HCT116 (cell line): ENCODE results near the gene SLC16A7. TPM values are rescaled to one million over a fixed set of nuclear protein-coding genes. Genes with fewer than 3 reads are reported as not detected.
A peak's percentile ranks its signal among the peaks of the same experiment; 100 is the strongest.

Experiments
- ATAC-seq: fragments of 200-7000 bp; cut with Tn5 transposase; 2 replicates; pipeline ENCODE4 v1.9.1; 2020; ENCODE audit warnings: mild to moderate bottlenecking, moderate library complexity
- BruUV-seq: library from RNA; stranded (reverse); fragments of 400-500 nt; replicated peaks from 2 replicates; lab custom pipeline; 2021; lab: Mats Ljungman, UMichigan
- CTCF ChIA-PET: fragments of 300-600 bp; sonication (Branson Sonifier 250); formaldehyde crosslinking; loops from one replicate; lab custom pipeline; 2021; ENCODE audit warnings: antibody characterized with exemption; lab: Charles Lee
- POLR2A ChIA-PET: fragments of 300-600, 350-600 bp; sonication (Branson Sonifier 250); formaldehyde crosslinking; loops from one replicate; lab custom pipeline; 2021; ENCODE audit warnings: antibody characterized with exemption; lab: Charles Lee
- RAD21 ChIA-PET, 2 experiments: fragments of 300-600 bp; sonication (Branson Sonifier 250); formaldehyde crosslinking; loops; one replicate each; lab custom pipeline; 2023; ENCODE audit warnings: low total read pairs in 2 of 2; ENCODE audit not compliant: uncharacterized antibody in 2 of 2, unreplicated experiment in 2 of 2, low non-redundant PET in 1 of 2; lab: Charles Lee
- DNase-seq: peaks from one replicate; pipeline ENCODE4 v3.0.0-alpha.2; 2010; ENCODE audit warnings: low read depth, low spot score
- H2AFZ ChIP-seq: fragments of 200-600 bp; shearing (Covaris generic), sonication (generic); 2 replicates; pipeline ENCODE4 v1.6.1; 2017; ENCODE audit warnings: low read depth, mixed run types, mixed read lengths, antibody characterized with exemption, low read length; ENCODE audit not compliant: poor library complexity, severe bottlenecking
- H3K27ac ChIP-seq: 2 replicates; pipeline ENCODE4 v1.5.1; 2012; ENCODE audit warnings: low read depth, low read length
- H3K27me3 ChIP-seq: fragments of 200-600 bp; sonication (generic); 2 replicates; pipeline ENCODE4 v1.6.1; 2016; ENCODE audit warnings: mixed run types, low read length, mixed read lengths; ENCODE audit not compliant: insufficient read depth
- H3K36me3 ChIP-seq, 2 experiments: fragments of 200-500 bp in 1 of 2; fragments of 200-600 bp in 1 of 2; sonication (Bioruptor generic) in 1 of 2; sonication (generic) in 1 of 2; 2 replicates each; pipeline versions ENCODE4 v1.5.1 to v1.6.1; 2014 to 2016; ENCODE audit warnings: low read length in 2 of 2, inconsistent platforms in 1 of 2, mixed read lengths in 1 of 2, mixed run types in 1 of 2; ENCODE audit not compliant: insufficient read depth in 2 of 2, control insufficient read depth in 1 of 2
- H3K4me1 ChIP-seq, 2 experiments: fragments of 200-600 bp in 1 of 2; sonication (generic) in 1 of 2; 2 replicates each; pipeline versions ENCODE4 v1.5.1 to v1.6.1; 2012 to 2017; ENCODE audit warnings: low read length in 2 of 2, inconsistent platforms in 1 of 2, mild to moderate bottlenecking in 1 of 2, mixed read lengths in 1 of 2, mixed run types in 1 of 2, moderate library complexity in 1 of 2; ENCODE audit not compliant: insufficient read depth in 2 of 2, control insufficient read depth in 1 of 2
- H3K4me2 ChIP-seq: fragments of 200-600 bp; sonication (generic); 2 replicates; pipeline ENCODE4 v1.6.1; 2017; ENCODE audit warnings: mixed run types, low read length, mixed read lengths
- H3K4me3 ChIP-seq, 2 experiments: fragments of 200-600 bp in 1 of 2; sonication (generic) in 1 of 2; replicated peaks in 1 of 2; 2 replicates each; pipeline ENCODE4 v1.5.1; 2011 to 2016; ENCODE audit warnings: low read length in 2 of 2, control low read depth in 1 of 2, low read depth in 1 of 2, mild to moderate bottlenecking in 1 of 2, mixed read lengths in 1 of 2, mixed run types in 1 of 2
- H3K79me2 ChIP-seq: fragments of 200-600 bp; sonication (generic); 2 replicates; pipeline ENCODE4 v1.6.1; 2017; ENCODE audit warnings: mild to moderate bottlenecking, mixed run types, low read length, moderate library complexity, mixed read lengths; ENCODE audit not compliant: insufficient read depth
- H3K9ac ChIP-seq: fragments of 200-600 bp; sonication (generic); 2 replicates; pipeline ENCODE4 v1.6.1; 2016; ENCODE audit warnings: low read length, mixed read lengths
- H3K9me2 ChIP-seq: fragments of 200-600 bp; sonication (generic), shearing (Covaris generic); 2 replicates; pipeline ENCODE4 v1.6.1; 2017; ENCODE audit warnings: mixed run types, mild to moderate bottlenecking, moderate library complexity; ENCODE audit not compliant: insufficient read depth
- H3K9me3 ChIP-seq, 2 experiments: fragments of 200-500 bp in 1 of 2; fragments of 200-600 bp in 1 of 2; sonication (Bioruptor generic) in 1 of 2; sonication (generic) in 1 of 2; 2 replicates each; pipeline ENCODE4 v1.6.1; 2014 to 2017; ENCODE audit warnings: low read length in 2 of 2, mixed read lengths in 2 of 2, inconsistent platforms in 1 of 2, low read depth in 1 of 2, mild to moderate bottlenecking in 1 of 2, mixed run types in 1 of 2, moderate library complexity in 1 of 2; ENCODE audit not compliant: control insufficient read depth in 1 of 2, insufficient read depth in 1 of 2
- H4K20me1 ChIP-seq: fragments of 200-600 bp; sonication (generic), shearing (Covaris generic); 2 replicates; pipeline ENCODE4 v1.6.1; 2017; ENCODE audit warnings: mixed run types, mild to moderate bottlenecking, moderate library complexity; ENCODE audit not compliant: insufficient read depth
- CBX3 ChIP-seq: IDR thresholded peaks from 2 replicates; pipeline ENCODE4 v1.6.1; 2012; ENCODE audit warnings: low read depth
- CTCF ChIP-seq, 3 experiments: fragments of 200-600 bp in 1 of 3; sonication (generic) in 1 of 3; IDR thresholded peaks in 2 of 3; conservative IDR thresholded peaks in 1 of 3; 2 replicates each; pipeline ENCODE4 v1.5.1; 2012 to 2017; ENCODE audit warnings: low read depth in 2 of 3, low read length in 2 of 3, antibody characterized with exemption in 1 of 3, borderline replicate concordance in 1 of 3, control low read depth in 1 of 3, mild to moderate bottlenecking in 1 of 3, mixed read lengths in 1 of 3, mixed run types in 1 of 3, moderate library complexity in 1 of 3; ENCODE audit not compliant: insufficient read depth in 1 of 3
- EZH2 ChIP-seq: fragments of 200-600 bp; sonication (generic); IDR thresholded peaks from 2 replicates; pipeline ENCODE4 v1.6.1; 2017; ENCODE audit warnings: antibody characterized with exemption, mixed run types
- JUND ChIP-seq: IDR thresholded peaks from 2 replicates; pipeline ENCODE4 v1.6.1; 2012
- MAX ChIP-seq: IDR thresholded peaks from 2 replicates; pipeline ENCODE4 v1.6.1; 2012
- POLR2AphosphoS5 ChIP-seq: IDR thresholded peaks from 2 replicates; pipeline ENCODE4 v1.6.1; 2011; ENCODE audit warnings: mild to moderate bottlenecking, low read depth, low read length, moderate library complexity
- YY1 ChIP-seq: IDR thresholded peaks from 2 replicates; pipeline ENCODE4 v1.6.1; 2011; ENCODE audit warnings: low read length, low read depth, moderate library complexity, mild to moderate bottlenecking; ENCODE audit not compliant: insufficient replicate concordance; ENCODE audit errors: extremely low read depth
- ZNF274 ChIP-seq: fragments of 200-500 bp; sonication (Bioruptor generic); IDR thresholded peaks from 2 replicates; pipeline ENCODE4 v1.6.1; 2014; ENCODE audit warnings: mild to moderate bottlenecking, low read depth, low read length, inconsistent platforms
- intact Hi-C: fragments of 100-400 bp; cut with micrococcal nuclease; formaldehyde crosslinking; loops from 2 replicates; pipeline ENCODE4 v1.10.0; 2022
- total RNA-seq: library from RNA; stranded (reverse); gene quantifications from one replicate; pipeline ENCODE4 v1.2.1, GENCODE V29; 2021; ENCODE audit not compliant: unreplicated experiment
- TF ChIP-seq, protein P1 (sequence below): IDR thresholded peaks from 2 replicates; pipeline ENCODE4 v1.6.1; 2012; ENCODE audit warnings: low read depth

Gene SLC16A7
- total RNA-seq, 1 experiment from 2014 or later: 10.0 TPM

DNA sequence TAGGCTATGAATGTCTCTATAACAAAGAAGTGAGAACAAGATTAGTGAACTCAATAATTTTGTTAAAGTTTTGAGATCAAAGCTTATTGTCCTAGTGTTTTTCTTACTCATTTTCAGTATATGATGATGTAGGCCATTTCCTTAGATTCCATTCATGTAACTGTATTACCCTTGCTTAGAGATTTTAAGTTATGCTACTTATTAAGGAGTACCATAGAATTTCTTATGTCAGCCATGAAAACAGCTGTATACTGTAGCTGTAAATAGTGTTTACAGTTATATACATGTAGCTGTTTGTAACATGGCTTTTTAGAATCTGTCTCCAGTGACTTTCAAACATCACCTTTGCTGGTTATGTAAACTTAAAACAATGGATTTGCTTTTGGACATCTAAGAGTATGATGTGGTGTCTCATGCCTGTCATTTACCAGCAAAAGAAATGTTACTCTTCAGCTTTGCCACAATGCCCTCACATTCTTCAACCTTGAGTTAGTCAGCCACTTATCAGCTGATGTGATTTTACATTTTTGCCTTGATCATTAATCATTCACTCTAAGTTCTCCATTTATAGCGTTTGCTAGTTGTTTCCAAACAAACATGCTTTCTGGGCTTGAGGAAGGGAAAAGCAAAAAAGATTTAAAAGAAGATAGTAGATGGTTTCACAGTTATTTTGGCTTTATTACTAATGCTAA is 55.5 kb downstream of the SLC16A7 start:
- Histone ChIP-seq H3K79me2 (no peaks in the 10 kb centered on the region), H3K4me3 (no peak overlapping the region), H3K9me2 (no peaks in the 10 kb centered on the region), H3K4me2 (peak overlapping the region; percentile 8; the same call in 1 of the 2 replicates), H4K20me1 (no peaks in the 10 kb centered on the region), H3K9ac (no peak overlapping the region), H3K36me3 (no peaks in the 10 kb centered on the region), H2AFZ (no peak overlapping the region), H3K27me3 (no peaks in the 10 kb centered on the region), H3K9me3 (no peaks in the 10 kb centered on the region), H3K4me1 (peaks cover 2 to 10% of the 10 kb centered on the region in 2 experiments; a peak in 1 of 4 replicates), H3K27ac (no peak overlapping the region)
- intact Hi-C loops: no loop called here
- ChIA-PET POLR2A (no interaction called here), RAD21 (no interaction called here), CTCF (no interaction called here)
- BruUV-seq: no TSS peak
- DNase-seq (no peak), ATAC-seq (no peak)
- no peak for TF ChIP-seq POLR2AphosphoS5
- TF ChIP-seq CBX3: no peak
- no peak for TF ChIP-seq EZH2
- TF ChIP-seq JUND: no peak
- TF ChIP-seq CTCF (IDR thresholded peaks at IDR 0.05 in 2 of 3, conservative IDR thresholded peaks at IDR 0.05 in 1 of 3; ENCODE audit: borderline replicate concordance in 1 of 3, insufficient read depth in 1 of 3, low read depth in 2 of 3, low read length in 2 of 3): no peak
- no peak for TF ChIP-seq ZNF274
- TF ChIP-seq, protein P1, sequence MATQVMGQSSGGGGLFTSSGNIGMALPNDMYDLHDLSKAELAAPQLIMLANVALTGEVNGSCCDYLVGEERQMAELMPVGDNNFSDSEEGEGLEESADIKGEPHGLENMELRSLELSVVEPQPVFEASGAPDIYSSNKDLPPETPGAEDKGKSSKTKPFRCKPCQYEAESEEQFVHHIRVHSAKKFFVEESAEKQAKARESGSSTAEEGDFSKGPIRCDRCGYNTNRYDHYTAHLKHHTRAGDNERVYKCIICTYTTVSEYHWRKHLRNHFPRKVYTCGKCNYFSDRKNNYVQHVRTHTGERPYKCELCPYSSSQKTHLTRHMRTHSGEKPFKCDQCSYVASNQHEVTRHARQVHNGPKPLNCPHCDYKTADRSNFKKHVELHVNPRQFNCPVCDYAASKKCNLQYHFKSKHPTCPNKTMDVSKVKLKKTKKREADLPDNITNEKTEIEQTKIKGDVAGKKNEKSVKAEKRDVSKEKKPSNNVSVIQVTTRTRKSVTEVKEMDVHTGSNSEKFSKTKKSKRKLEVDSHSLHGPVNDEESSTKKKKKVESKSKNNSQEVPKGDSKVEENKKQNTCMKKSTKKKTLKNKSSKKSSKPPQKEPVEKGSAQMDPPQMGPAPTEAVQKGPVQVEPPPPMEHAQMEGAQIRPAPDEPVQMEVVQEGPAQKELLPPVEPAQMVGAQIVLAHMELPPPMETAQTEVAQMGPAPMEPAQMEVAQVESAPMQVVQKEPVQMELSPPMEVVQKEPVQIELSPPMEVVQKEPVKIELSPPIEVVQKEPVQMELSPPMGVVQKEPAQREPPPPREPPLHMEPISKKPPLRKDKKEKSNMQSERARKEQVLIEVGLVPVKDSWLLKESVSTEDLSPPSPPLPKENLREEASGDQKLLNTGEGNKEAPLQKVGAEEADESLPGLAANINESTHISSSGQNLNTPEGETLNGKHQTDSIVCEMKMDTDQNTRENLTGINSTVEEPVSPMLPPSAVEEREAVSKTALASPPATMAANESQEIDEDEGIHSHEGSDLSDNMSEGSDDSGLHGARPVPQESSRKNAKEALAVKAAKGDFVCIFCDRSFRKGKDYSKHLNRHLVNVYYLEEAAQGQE: no peak
- no peak for TF ChIP-seq MAX
- no peak for TF ChIP-seq YY1
